ENCODE measurements around the gene PRKAG3. TPM values are rescaled to one million over a fixed set of nuclear protein-coding genes. Genes with fewer than 3 reads are reported as not detected.
A peak's percentile ranks its signal among the peaks of the same experiment; 100 is the strongest.

PRKAG3 gene
- total RNA-seq, 6 donors from 2014 or later, result not detected

- Histone ChIP-seq H3K27ac (peak overlapping the region in 2 of 4 donors; percentile 62), H3K9me3 (no peaks in the 10 kb centered on the region), H3K36me3 (peaks cover 0 to 12% (median under 1%) of the 10 kb centered on the region in 4 donors), H3K27me3 (no peaks in the 10 kb centered on the region), H3K4me1 (no peaks in the 10 kb centered on the region), H3K4me3 (no peak overlapping the region)
- no peak for TF ChIP-seq POLR2AphosphoS5 (IDR thresholded peaks at IDR 0.05)
- no peak for TF ChIP-seq POLR2A (IDR thresholded peaks at IDR 0.05)
- TF ChIP-seq, protein P1, sequence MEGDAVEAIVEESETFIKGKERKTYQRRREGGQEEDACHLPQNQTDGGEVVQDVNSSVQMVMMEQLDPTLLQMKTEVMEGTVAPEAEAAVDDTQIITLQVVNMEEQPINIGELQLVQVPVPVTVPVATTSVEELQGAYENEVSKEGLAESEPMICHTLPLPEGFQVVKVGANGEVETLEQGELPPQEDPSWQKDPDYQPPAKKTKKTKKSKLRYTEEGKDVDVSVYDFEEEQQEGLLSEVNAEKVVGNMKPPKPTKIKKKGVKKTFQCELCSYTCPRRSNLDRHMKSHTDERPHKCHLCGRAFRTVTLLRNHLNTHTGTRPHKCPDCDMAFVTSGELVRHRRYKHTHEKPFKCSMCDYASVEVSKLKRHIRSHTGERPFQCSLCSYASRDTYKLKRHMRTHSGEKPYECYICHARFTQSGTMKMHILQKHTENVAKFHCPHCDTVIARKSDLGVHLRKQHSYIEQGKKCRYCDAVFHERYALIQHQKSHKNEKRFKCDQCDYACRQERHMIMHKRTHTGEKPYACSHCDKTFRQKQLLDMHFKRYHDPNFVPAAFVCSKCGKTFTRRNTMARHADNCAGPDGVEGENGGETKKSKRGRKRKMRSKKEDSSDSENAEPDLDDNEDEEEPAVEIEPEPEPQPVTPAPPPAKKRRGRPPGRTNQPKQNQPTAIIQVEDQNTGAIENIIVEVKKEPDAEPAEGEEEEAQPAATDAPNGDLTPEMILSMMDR (IDR thresholded peaks at IDR 0.05), result no peak
- no peak for TF ChIP-seq EP300 (IDR thresholded peaks at IDR 0.05)
- ATAC-seq (ENCODE audit: low FRiP score in 2 of 2), result peak in 1 of 2 donors; percentile 14
- WGBS, 2 donors, result 91 to 94% methylated on average over 15 of the region's 15 CpGs
- peak in 1 of 2 donors; percentile 76 for DNase-seq
Observed at GRCh38 chr2:218820746-218821369, 10.7 kb downstream of the PRKAG3 start.

GRCh38 chr2:218819093-218819492 is 12.5 kb downstream of the PRKAG3 start:
- no peaks in the 10 kb centered on the region for H3K27me3 ChIP-seq
- TF ChIP-seq POLR2AphosphoS5 (IDR thresholded peaks at IDR 0.05) (no peak), POLR2A (IDR thresholded peaks at IDR 0.05) (no peak), EP300 (IDR thresholded peaks at IDR 0.05) (peak in 1 of 4 donors; percentile 10)
- TF ChIP-seq, protein P1 (IDR thresholded peaks at IDR 0.05), result no peak
- no peaks in the 10 kb centered on the region for H3K4me1 ChIP-seq
- peaks cover 0 to 29% (median 7%) of the 10 kb centered on the region in 4 donors for H3K36me3 ChIP-seq
- 87 to 93% methylated on average over 7 of the region's 7 CpGs for WGBS, 2 donors
- H3K27ac ChIP-seq, result no peak overlapping the region
- DNase-seq (no peak), ATAC-seq (ENCODE audit: low FRiP score in 2 of 2) (no peak)
- no peak overlapping the region for H3K4me3 ChIP-seq
- no peaks in the 10 kb centered on the region for H3K9me3 ChIP-seq

DNA sequence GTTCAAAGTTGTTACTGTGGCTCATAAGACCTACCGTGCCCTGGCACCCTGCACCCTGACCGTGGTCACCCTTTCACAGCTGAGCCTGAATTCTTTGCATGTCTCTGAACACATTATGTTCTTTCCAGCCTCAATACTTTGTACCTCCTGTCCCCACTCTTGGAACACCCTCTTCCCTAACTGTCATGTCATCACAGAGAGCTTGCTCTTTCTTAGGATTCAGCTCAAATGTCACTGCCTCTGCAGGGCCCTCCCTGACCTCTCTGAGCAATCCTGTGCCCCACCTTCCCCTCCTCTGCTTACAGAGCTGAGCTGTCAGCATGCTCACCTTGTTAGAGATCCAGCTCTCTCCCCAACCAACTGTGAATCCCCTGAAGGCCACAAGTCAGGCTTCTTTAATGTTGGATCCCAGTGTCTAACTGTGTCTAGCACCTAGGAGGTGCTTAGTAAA is 15.0 kb downstream of the PRKAG3 start:
- no peak for TF ChIP-seq POLR2AphosphoS5 (IDR thresholded peaks at IDR 0.05)
- TF ChIP-seq EP300 (IDR thresholded peaks at IDR 0.05), result peak in 1 of 4 donors; percentile 26
- Histone ChIP-seq H3K27ac (peak overlapping the region in 2 of 4 donors; percentile 26 to 30), H3K9me3 (no peaks in the 10 kb centered on the region), H3K27me3 (no peaks in the 10 kb centered on the region), H3K36me3 (peaks cover 0 to 50% (median 21%) of the 10 kb centered on the region in 4 donors), H3K4me3 (no peak overlapping the region), H3K4me1 (no peaks in the 10 kb centered on the region)
- DNase-seq (no peak), ATAC-seq (ENCODE audit: low FRiP score in 2 of 2) (no peak)
- WGBS, 2 donors, result 81 to 85% methylated on average over 2 of the region's 2 CpGs

GRCh38 chr2:218815649-218816048 is 16.0 kb downstream of the PRKAG3 start:
- Histone ChIP-seq H3K36me3 (peaks cover 0 to 50% (median 21%) of the 10 kb centered on the region in 4 donors), H3K4me3 (no peak overlapping the region), H3K27ac (no peak overlapping the region), H3K9me3 (no peaks in the 10 kb centered on the region), H3K27me3 (no peaks in the 10 kb centered on the region), H3K4me1 (no peaks in the 10 kb centered on the region)
- 89 to 90% methylated on average over 4 of the region's 4 CpGs for WGBS, 2 donors
- DNase-seq, result no peak
- TF ChIP-seq, protein P1 (IDR thresholded peaks at IDR 0.05), result no peak
- TF ChIP-seq POLR2AphosphoS5 (IDR thresholded peaks at IDR 0.05) (no peak), EP300 (IDR thresholded peaks at IDR 0.05) (no peak), POLR2A (IDR thresholded peaks at IDR 0.05) (no peak)
- ATAC-seq (ENCODE audit: low FRiP score in 2 of 2), result no peak

- TF ChIP-seq POLR2A (IDR thresholded peaks at IDR 0.05) (no peak), POLR2AphosphoS5 (IDR thresholded peaks at IDR 0.05) (no peak), EP300 (IDR thresholded peaks at IDR 0.05) (no peak)
- TF ChIP-seq, protein P1 (IDR thresholded peaks at IDR 0.05), result no peak
- no peaks in the 10 kb centered on the region for H3K9me3 ChIP-seq
- H3K4me3 ChIP-seq, result no peak overlapping the region
- 93 to 94% methylated on average over 5 of the region's 5 CpGs for WGBS, 2 donors
- no peaks in the 10 kb centered on the region for H3K4me1 ChIP-seq
- peak overlapping the region in 1 of 4 donors; percentile 37 for H3K27ac ChIP-seq
- no peak for DNase-seq
- H3K36me3 ChIP-seq, result peaks cover 0 to 50% (median 21%) of the 10 kb centered on the region in 4 donors
- no peaks in the 10 kb centered on the region for H3K27me3 ChIP-seq
- no peak for ATAC-seq (ENCODE audit: low FRiP score in 2 of 2)
Observed at GRCh38 chr2:218815244-218815637, 16.4 kb downstream of the PRKAG3 start.
